Mesendoderm (in vitro differentiated cells): ENCODE results near the gene KIAA1217.

ENCODE experiments used
- DNase-seq: peaks from one replicate; pipeline ENCODE4 v3.0.0; 2013
- H2AK5ac ChIP-seq: 2 replicates; pipeline ENCODE4 v1.6.1; 2013; ENCODE audit warnings: low read length, inconsistent platforms
- H2BK120ac ChIP-seq: 2 replicates; pipeline ENCODE4 v1.6.1; 2013; ENCODE audit warnings: low read depth, mild to moderate bottlenecking, low read length, moderate library complexity, mixed read lengths
- H2BK15ac ChIP-seq: replicated peaks from 2 replicates; pipeline ENCODE4 v1.6.1; 2013; ENCODE audit warnings: low read depth, mild to moderate bottlenecking, moderate library complexity
- H2BK5ac ChIP-seq: 2 replicates; pipeline ENCODE4 v1.6.1; 2013; ENCODE audit warnings: low read length, inconsistent platforms
- H3K18ac ChIP-seq: 2 replicates; pipeline ENCODE4 v1.6.1; 2013; ENCODE audit warnings: mild to moderate bottlenecking, low read length, mixed read lengths
- H3K23ac ChIP-seq: one replicate; pipeline ENCODE4 v1.6.1; 2013; ENCODE audit warnings: low read length
- H3K27ac ChIP-seq: 2 replicates; pipeline ENCODE4 v1.5.1; 2013; ENCODE audit warnings: low read depth, mild to moderate bottlenecking, inconsistent platforms, low read length, moderate library complexity
- H3K27me3 ChIP-seq: 2 replicates; pipeline ENCODE4 v1.6.1; 2013; ENCODE audit warnings: low read length, control low read depth, mild to moderate bottlenecking, inconsistent platforms; ENCODE audit not compliant: insufficient read depth, poor library complexity
- H3K36me3 ChIP-seq: 2 replicates; pipeline ENCODE4 v1.6.1; 2013; ENCODE audit warnings: low read length, inconsistent platforms; ENCODE audit not compliant: control insufficient read depth, insufficient read depth
- H3K4ac ChIP-seq: one replicate; pipeline ENCODE4 v1.6.1; 2013; ENCODE audit warnings: low read depth, mild to moderate bottlenecking, low read length, moderate library complexity
- H3K4me1 ChIP-seq: 2 replicates; pipeline ENCODE4 v1.6.1; 2013; ENCODE audit warnings: low read depth, low read length, inconsistent platforms; ENCODE audit not compliant: control insufficient read depth
- H3K4me2 ChIP-seq: 2 replicates; pipeline ENCODE4 v1.6.1; 2013; ENCODE audit warnings: low read length
- H3K4me3 ChIP-seq: 2 replicates; pipeline ENCODE4 v1.5.1; 2013; ENCODE audit warnings: mild to moderate bottlenecking, low read length
- H3K56ac ChIP-seq: one replicate; pipeline ENCODE4 v1.6.1; 2013; ENCODE audit warnings: low read length
- H3K79me1 ChIP-seq: 2 replicates; pipeline ENCODE4 v1.6.1; 2013; ENCODE audit warnings: low read length, inconsistent platforms
- H3K79me2 ChIP-seq: 2 replicates; pipeline ENCODE4 v1.6.1; 2013; ENCODE audit warnings: mild to moderate bottlenecking, low read length; ENCODE audit not compliant: control insufficient read depth, insufficient read depth
- H3K9ac ChIP-seq: 2 replicates; pipeline ENCODE4 v1.6.1; 2013; ENCODE audit warnings: low read length, inconsistent platforms
- H4K5ac ChIP-seq: one replicate; pipeline ENCODE4 v1.6.1; 2013; ENCODE audit warnings: low read length
- H4K8ac ChIP-seq: one replicate; pipeline ENCODE4 v1.6.1; 2013; ENCODE audit warnings: low read depth, mild to moderate bottlenecking, control low read depth, low read length, moderate library complexity
- WGBS: extraction: QIAGEN DNeasy Blood & Tissue Kit; methylation state at CpG from one replicate; pipeline ENCODE4 v1.1.7; 2013; ENCODE audit warnings: low lambda C conversion rate, missing lambda C conversion rate; ENCODE audit not compliant: insufficient coverage; ENCODE audit errors: extremely low coverage; 5-methylcytosine and 5-hydroxymethylcytosine counted together

Gene KIAA1217

DNA sequence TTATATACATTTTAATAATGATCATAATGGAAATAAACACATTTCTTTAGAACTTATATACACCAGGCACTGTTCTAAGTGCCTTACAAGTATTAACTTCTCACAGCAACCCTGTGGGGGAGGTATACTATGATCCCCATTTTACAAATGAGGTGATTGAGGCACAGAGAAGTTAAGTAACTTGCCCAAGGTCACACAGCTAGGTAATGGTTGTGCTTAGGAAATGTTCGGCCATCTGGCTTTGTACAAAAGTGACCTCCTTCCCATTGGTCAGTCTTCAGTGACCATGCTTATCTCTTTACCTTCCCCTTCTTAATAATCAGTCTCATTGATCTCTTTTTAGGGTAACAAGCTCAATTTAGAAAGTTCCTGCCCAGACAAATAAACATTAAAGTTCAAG lies 158.8 kb downstream of the KIAA1217 start:
- no peak overlapping the region for H2BK15ac ChIP-seq
- H3K4me3 ChIP-seq: no peak overlapping the region
- no peak overlapping the region for H4K8ac ChIP-seq
- no peaks in the 10 kb centered on the region for H3K79me1 ChIP-seq
- H3K56ac ChIP-seq: no peak overlapping the region
- no peak overlapping the region for H3K9ac ChIP-seq
- no peaks in the 10 kb centered on the region for H3K27me3 ChIP-seq
- WGBS: no CpG with 5 or more reads among the region's 1 CpG
- no peak overlapping the region for H2AK5ac ChIP-seq
- H3K27ac ChIP-seq: no peak overlapping the region
- no peak overlapping the region for H3K4me2 ChIP-seq
- H3K36me3 ChIP-seq: no peaks in the 10 kb centered on the region
- no peak for DNase-seq
- H3K23ac ChIP-seq: no peak overlapping the region
- H4K5ac ChIP-seq: no peak overlapping the region
- H2BK5ac ChIP-seq: no peak overlapping the region
- H3K4ac ChIP-seq: no peak overlapping the region
- H2BK120ac ChIP-seq: no peak overlapping the region
- H3K4me1 ChIP-seq: no peaks in the 10 kb centered on the region
- no peaks in the 10 kb centered on the region for H3K79me2 ChIP-seq
- H3K18ac ChIP-seq: no peak overlapping the region

DNA sequence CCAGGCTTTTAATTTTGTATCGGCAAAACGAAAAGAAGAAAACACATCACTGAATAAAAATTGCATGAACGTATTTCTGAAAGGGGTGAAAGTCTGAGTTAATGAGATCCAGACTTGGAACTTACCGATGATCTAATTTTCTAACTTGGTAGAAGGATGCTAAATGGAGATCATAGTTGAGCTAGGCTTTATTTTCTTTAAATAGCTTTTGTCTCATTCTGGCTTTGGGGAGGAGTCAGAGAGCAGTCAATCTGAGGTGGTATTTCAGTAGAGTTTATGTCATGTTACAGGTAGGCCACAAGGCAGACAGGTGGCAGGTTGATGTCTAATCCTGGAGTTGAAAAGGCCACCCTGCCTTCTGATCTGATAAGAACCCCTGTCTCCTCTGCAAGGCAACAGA lies 161.9 kb downstream of the KIAA1217 start:
- Histone ChIP-seq H3K36me3 (no peaks in the 10 kb centered on the region), H3K27me3 (no peaks in the 10 kb centered on the region), H3K56ac (no peak overlapping the region), H4K8ac (no peak overlapping the region), H2BK15ac (no peak overlapping the region), H3K18ac (no peak overlapping the region), H2AK5ac (no peak overlapping the region), H2BK5ac (no peak overlapping the region), H3K4ac (no peak overlapping the region), H4K5ac (no peak overlapping the region), H3K27ac (no peak overlapping the region), H3K79me1 (no peaks in the 10 kb centered on the region), H3K4me2 (no peak overlapping the region), H3K79me2 (no peaks in the 10 kb centered on the region), H2BK120ac (no peak overlapping the region), H3K4me1 (peaks cover 2% of the 10 kb centered on the region), H3K9ac (no peak overlapping the region), H3K4me3 (no peak overlapping the region), H3K23ac (no peak overlapping the region)
- peak; percentile 29 for DNase-seq
- WGBS: no CpG with 5 or more reads among the region's 4 CpGs

DNA sequence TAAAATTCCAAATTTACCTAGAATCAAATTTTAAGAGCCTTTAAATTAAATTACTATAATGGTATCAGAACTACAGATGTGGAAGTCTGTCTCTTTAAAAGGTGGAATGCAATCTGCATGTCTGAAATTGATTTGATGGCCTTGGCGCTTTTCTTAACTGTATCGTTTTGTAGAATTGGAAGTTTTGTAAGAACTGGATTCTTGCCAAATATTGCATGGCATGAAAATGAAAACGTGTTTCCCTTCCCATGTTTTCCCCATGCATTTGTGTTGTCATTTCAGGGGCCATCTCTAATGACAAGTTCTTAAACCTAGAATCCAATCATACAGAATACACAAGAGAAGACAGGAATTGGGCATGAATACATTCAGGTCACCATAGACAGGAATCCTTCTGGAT lies 162.5 kb downstream of the KIAA1217 start:
- H2BK5ac ChIP-seq: no peak overlapping the region
- no peaks in the 10 kb centered on the region for H3K36me3 ChIP-seq
- H3K27ac ChIP-seq: no peak overlapping the region
- H3K18ac ChIP-seq: no peak overlapping the region
- H3K4me2 ChIP-seq: no peak overlapping the region
- H3K79me2 ChIP-seq: no peaks in the 10 kb centered on the region
- no peak overlapping the region for H3K56ac ChIP-seq
- H3K23ac ChIP-seq: no peak overlapping the region
- H3K9ac ChIP-seq: no peak overlapping the region
- no peak overlapping the region for H3K4ac ChIP-seq
- no peak overlapping the region for H2AK5ac ChIP-seq
- H3K79me1 ChIP-seq: no peaks in the 10 kb centered on the region
- no peak overlapping the region for H2BK15ac ChIP-seq
- peaks cover 2% of the 10 kb centered on the region for H3K4me1 ChIP-seq
- WGBS: no CpG with 5 or more reads among the region's 3 CpGs
- no peak overlapping the region for H3K4me3 ChIP-seq
- no peak overlapping the region for H4K8ac ChIP-seq
- no peak overlapping the region for H4K5ac ChIP-seq
- H2BK120ac ChIP-seq: no peak overlapping the region
- DNase-seq: no peak
- H3K27me3 ChIP-seq: no peaks in the 10 kb centered on the region

GRCh38 chr10:24374134-24374915 lies 165.4 kb downstream of the KIAA1217 start:
- WGBS: no CpG with 5 or more reads among the region's 7 CpGs

GRCh38 chr10:24375510-24375909 lies 166.6 kb downstream of the KIAA1217 start:
- no peak overlapping the region for H3K4ac ChIP-seq
- no peak for DNase-seq
- H3K27ac ChIP-seq: no peak overlapping the region
- H4K8ac ChIP-seq: no peak overlapping the region
- no CpG with 5 or more reads among the region's 4 CpGs for WGBS
- H3K56ac ChIP-seq: no peak overlapping the region
- no peaks in the 10 kb centered on the region for H3K36me3 ChIP-seq
- H3K18ac ChIP-seq: no peak overlapping the region
- H2AK5ac ChIP-seq: no peak overlapping the region
- H3K4me3 ChIP-seq: no peak overlapping the region
- peaks cover 2% of the 10 kb centered on the region for H3K4me1 ChIP-seq
- no peak overlapping the region for H3K23ac ChIP-seq
- no peak overlapping the region for H2BK5ac ChIP-seq
- no peak overlapping the region for H2BK120ac ChIP-seq
- H3K79me1 ChIP-seq: no peaks in the 10 kb centered on the region
- no peak overlapping the region for H3K9ac ChIP-seq
- H3K27me3 ChIP-seq: no peaks in the 10 kb centered on the region
- no peak overlapping the region for H3K4me2 ChIP-seq
- no peak overlapping the region for H2BK15ac ChIP-seq
- H4K5ac ChIP-seq: no peak overlapping the region
- H3K79me2 ChIP-seq: no peaks in the 10 kb centered on the region

More at GRCh38 chr10:24374134-24374915, 165.4 kb downstream of the KIAA1217 start:
- Histone ChIP-seq H4K8ac (no peak overlapping the region), H3K4me1 (peaks cover 2% of the 10 kb centered on the region), H2AK5ac (no peak overlapping the region), H3K18ac (no peak overlapping the region), H3K36me3 (no peaks in the 10 kb centered on the region), H3K79me1 (no peaks in the 10 kb centered on the region), H2BK120ac (no peak overlapping the region), H3K4me2 (no peak overlapping the region), H3K23ac (no peak overlapping the region), H2BK5ac (no peak overlapping the region), H3K4me3 (no peak overlapping the region), H3K4ac (no peak overlapping the region), H3K27ac (no peak overlapping the region), H3K9ac (no peak overlapping the region), H3K27me3 (no peaks in the 10 kb centered on the region), H3K79me2 (no peaks in the 10 kb centered on the region), H3K56ac (no peak overlapping the region), H2BK15ac (no peak overlapping the region), H4K5ac (no peak overlapping the region)
- no peak for DNase-seq

GRCh38 chr10:24376731-24377130 lies 167.8 kb downstream of the KIAA1217 start:
- Histone ChIP-seq H2BK5ac (no peak overlapping the region), H3K18ac (no peak overlapping the region), H3K56ac (no peak overlapping the region), H3K79me2 (no peaks in the 10 kb centered on the region), H3K36me3 (no peaks in the 10 kb centered on the region), H2AK5ac (no peak overlapping the region), H3K79me1 (no peaks in the 10 kb centered on the region), H3K9ac (no peak overlapping the region), H3K27ac (no peak overlapping the region), H3K4ac (no peak overlapping the region), H2BK15ac (no peak overlapping the region), H4K8ac (no peak overlapping the region), H2BK120ac (no peak overlapping the region), H3K4me1 (peaks cover 2% of the 10 kb centered on the region), H4K5ac (no peak overlapping the region), H3K23ac (no peak overlapping the region), H3K27me3 (no peaks in the 10 kb centered on the region), H3K4me2 (no peak overlapping the region), H3K4me3 (no peak overlapping the region)
- DNase-seq: no peak
- no CpG with 5 or more reads among the region's 4 CpGs for WGBS
